Aorta (tissue), 5 donors: ENCODE results near the gene MIEF1. TPM values are rescaled to one million over a fixed set of nuclear protein-coding genes. Genes with fewer than 3 reads are reported as not detected.

Experiments
- ATAC-seq: fragments of 200-7000 bp; cut with Tn5 transposase; one replicate; pipeline ENCODE4 v1.9.1; 2022; ENCODE audit warnings: moderate library complexity; ENCODE audit not compliant: low FRiP score
- DNase-seq, 2 donors: peaks; one replicate each; pipeline ENCODE4 v3.0.0-alpha.2; 2020
- H3K27ac ChIP-seq, 2 donors: one replicate each; pipeline ENCODE4 v1.5.1; 2013; ENCODE audit warnings: low read length in 2 of 2, mild to moderate bottlenecking in 2 of 2, moderate library complexity in 2 of 2, control low read depth in 1 of 2, inconsistent platforms in 1 of 2, low read depth in 1 of 2
- H3K27me3 ChIP-seq, 2 donors: one replicate each; pipeline ENCODE4 v1.6.1; 2013; ENCODE audit warnings: control low read depth in 1 of 2, low read length in 1 of 2, mild to moderate bottlenecking in 1 of 2, moderate library complexity in 1 of 2; ENCODE audit not compliant: insufficient read depth in 2 of 2, control insufficient read depth in 1 of 2
- H3K36me3 ChIP-seq, 2 donors: one replicate each; pipeline ENCODE4 v1.6.1; 2013; ENCODE audit warnings: control low read depth in 1 of 2, low read length in 1 of 2, mild to moderate bottlenecking in 1 of 2; ENCODE audit not compliant: insufficient read depth in 2 of 2, control insufficient read depth in 1 of 2
- H3K4me1 ChIP-seq, 2 donors: one replicate each; pipeline ENCODE4 v1.6.1; 2013; ENCODE audit warnings: low read length in 2 of 2, control low read depth in 1 of 2, mild to moderate bottlenecking in 1 of 2, moderate library complexity in 1 of 2; ENCODE audit not compliant: insufficient read depth in 2 of 2, control insufficient read depth in 1 of 2
- H3K4me3 ChIP-seq, 2 donors: one replicate each; pipeline ENCODE4 v1.5.1; 2013; ENCODE audit warnings: low read length in 2 of 2, control low read depth in 1 of 2, mild to moderate bottlenecking in 1 of 2
- H3K9me3 ChIP-seq: one replicate; pipeline ENCODE4 v1.6.1; 2013; ENCODE audit warnings: mild to moderate bottlenecking, low read length; ENCODE audit not compliant: control insufficient read depth
- WGBS, 2 donors: extraction: QIAGEN DNeasy Blood & Tissue Kit; methylation state at CpG; one replicate each; pipeline ENCODE4 v1.1.7; 2013; 5-methylcytosine and 5-hydroxymethylcytosine counted together
- intact Hi-C, 2 donors: fragments of 100-400 bp; cut with DNase I; formaldehyde crosslinking; loops; one replicate each; pipeline versions ENCODE4 v1.14.2 to v1.15.0; 2022
- long read RNA-seq, 2 donors: library from polyadenylated mRNA; unstranded; transcript quantifications; one replicate each; pipeline ENCODE4 v2.0.0, GENCODE V29; 2020 to 2021
- polyA plus RNA-seq, 2 donors: library from polyadenylated mRNA; stranded (reverse); fragments of 200-250 nt; gene quantifications; one replicate each; pipeline ENCODE4 v1.2.3, GENCODE V29; 2013
- total RNA-seq, 2 donors: library from RNA; stranded (reverse); fragmentation: NEBNext Ultra II Directional; extraction: Animal tissue kit (Norgen Biotek cat#: 25700); gene quantifications; one replicate each; pipeline ENCODE4 v1.2.1, GENCODE V29; 2021
- donor health status: healthy with polysubstance abuse.
- donor health status: Bipolar disorder and iron deficiency.
- donor health status: DM: no; HTN: no; CAD: no.
- donor health status: DM: no; HTN: no; CAD: no.
- donor health status: DM: yes; HTN: yes; CAD: no.

The MIEF1 gene
- total RNA-seq (10 to 100 TPM; 15.5 to 20.1 TPM), polyA plus RNA-seq (1 to 10 TPM; 8.0 to 8.3 TPM)
- long read RNA-seq, donor 1, full-length matches to known transcripts: 15 of 36 reads
- long read RNA-seq, donor 1, partial matches to known transcripts: 3 of 36 reads
- long read RNA-seq, donor 1, other reads (novel, unspliced or antisense): 18 of 36 reads
- long read RNA-seq, donor 2, full-length matches to known transcripts: 4 of 12 reads
- long read RNA-seq, donor 2, partial matches to known transcripts: 1 of 12 reads
- long read RNA-seq, donor 2, other reads (novel, unspliced or antisense): 7 of 12 reads

DNA sequence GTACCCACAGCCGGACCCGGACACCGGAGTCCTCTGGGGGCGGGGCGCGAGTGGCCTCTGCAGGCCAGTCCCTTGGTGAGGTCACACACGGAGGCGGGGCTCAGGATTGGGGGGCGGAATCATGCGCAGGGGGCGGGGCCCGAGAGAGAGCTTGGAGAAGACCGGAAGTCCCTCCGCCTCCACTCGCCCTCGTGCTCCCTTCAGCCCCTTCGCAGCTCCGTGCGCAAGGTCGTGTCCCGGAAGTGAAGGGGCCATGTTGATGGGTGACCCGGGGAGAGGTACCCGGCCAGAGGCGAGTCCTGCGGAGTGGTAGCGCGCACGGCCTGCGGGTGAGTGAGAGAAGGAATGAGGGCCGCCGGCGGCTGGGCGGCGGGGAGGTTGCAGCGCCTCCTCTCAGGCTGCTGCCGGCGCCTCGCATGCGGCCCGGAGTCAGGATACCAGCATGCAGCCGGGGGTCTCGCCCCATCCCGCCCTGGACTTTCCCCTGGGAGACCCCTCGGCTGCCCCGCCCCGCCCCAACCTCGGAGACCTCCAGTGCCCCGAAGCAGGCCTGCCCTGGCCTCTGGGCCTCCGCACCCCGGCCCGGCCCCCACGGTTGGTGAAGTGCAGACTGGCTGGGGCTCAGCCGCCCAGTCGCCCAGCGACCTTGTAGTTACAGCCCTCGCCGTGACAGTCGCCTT is at the start of gene MIEF1:
Gene MIEF1, plus strand, starts transcription at position 182 of the 680 bp plus-strand sequence. CDS start 9,005 bp downstream, outside the sequence.
- intact Hi-C loops: loop anchor here in 1 of 2 donors (2.0 to 5.0 kb wide), 2 partner anchors 19 to 105 kb away; partner anchors contain the start of genes ATF4 and TAB1
- ATAC-seq (peak; percentile 98), DNase-seq (peak; percentile 99 to 100)
- Histone ChIP-seq H3K27ac (peak within 1 kb of the TSS in 1 of 2 donors; percentile 34), H3K36me3 (peaks cover 0 to 1% of the 10 kb centered on the region in 2 donors), H3K4me1 (peaks cover 2 to 11% of the 10 kb centered on the region in 2 donors), H3K4me3 (peak within 1 kb of the TSS; percentile 86 to 96), H3K27me3 (no peaks in the 10 kb centered on the region), H3K9me3 (no peaks in the 10 kb centered on the region)
- 0% methylated on average over 39 to 58 of the region's 58 CpGs for WGBS, 2 donors

DNA sequence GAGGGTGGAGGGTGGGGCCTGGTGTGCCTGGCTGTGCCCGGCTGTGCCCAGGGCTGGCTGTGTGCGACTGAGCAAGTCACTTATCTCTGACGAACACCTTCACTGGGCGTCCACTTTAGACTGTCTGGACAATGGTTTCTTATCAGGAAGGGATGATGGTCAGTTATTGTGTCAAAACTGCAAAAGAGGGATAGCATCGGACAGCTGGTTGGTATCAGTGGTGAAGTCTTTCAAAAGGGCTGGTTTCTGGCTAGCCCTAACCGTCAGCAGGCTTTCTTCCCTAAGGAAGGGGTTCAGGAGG is 49.4 kb upstream of the MIEF1 start:
- Histone ChIP-seq H3K36me3 (no peaks in the 10 kb centered on the region), H3K4me1 (no peaks in the 10 kb centered on the region), H3K4me3 (no peak overlapping the region), H3K9me3 (no peaks in the 10 kb centered on the region), H3K27me3 (no peaks in the 10 kb centered on the region), H3K27ac (no peak overlapping the region)
- no peak for DNase-seq
- ATAC-seq: no peak
- intact Hi-C loops: no loop called here
- 79 to 81% methylated on average over 6 of the region's 6 CpGs for WGBS, 2 donors

DNA sequence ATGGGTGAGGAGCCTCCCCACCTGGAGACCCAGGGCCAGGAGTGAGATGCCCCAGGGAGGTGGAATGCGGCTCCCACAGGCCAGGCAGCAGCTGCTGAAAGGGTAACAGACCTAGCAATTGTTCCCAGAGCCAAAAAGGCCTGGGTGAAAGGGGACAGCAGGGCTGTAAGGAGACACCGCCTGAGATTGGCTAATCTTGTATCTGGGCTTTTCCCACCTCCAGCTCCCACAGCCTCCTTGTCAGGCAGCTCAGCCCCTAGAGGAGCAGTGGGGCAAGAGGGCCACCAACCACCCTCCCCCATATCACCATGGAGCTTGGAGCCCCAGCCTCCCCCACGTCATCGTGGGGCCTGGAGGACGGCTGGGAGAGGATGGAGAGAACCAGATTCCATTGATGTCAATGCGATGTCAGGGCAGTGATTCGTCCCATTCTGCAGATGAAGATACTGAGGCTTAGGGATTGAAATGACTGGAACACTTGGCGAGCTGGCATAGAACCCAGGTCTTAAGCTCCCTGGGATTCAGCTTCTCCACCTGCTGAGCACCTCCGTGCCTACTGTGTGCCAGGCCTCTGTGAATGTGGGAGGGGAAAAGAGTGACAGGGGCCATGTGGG is 48.2 kb upstream of the MIEF1 start:
- 79 to 82% methylated on average over 9 of the region's 9 CpGs for WGBS, 2 donors
- no peaks in the 10 kb centered on the region for H3K9me3 ChIP-seq
- H3K27me3 ChIP-seq: no peaks in the 10 kb centered on the region
- no peak for DNase-seq
- H3K4me1 ChIP-seq: no peaks in the 10 kb centered on the region
- intact Hi-C loops: no loop called here
- no peak overlapping the region for H3K4me3 ChIP-seq
- no peak overlapping the region for H3K27ac ChIP-seq
- no peaks in the 10 kb centered on the region for H3K36me3 ChIP-seq
- no peak for ATAC-seq

DNA sequence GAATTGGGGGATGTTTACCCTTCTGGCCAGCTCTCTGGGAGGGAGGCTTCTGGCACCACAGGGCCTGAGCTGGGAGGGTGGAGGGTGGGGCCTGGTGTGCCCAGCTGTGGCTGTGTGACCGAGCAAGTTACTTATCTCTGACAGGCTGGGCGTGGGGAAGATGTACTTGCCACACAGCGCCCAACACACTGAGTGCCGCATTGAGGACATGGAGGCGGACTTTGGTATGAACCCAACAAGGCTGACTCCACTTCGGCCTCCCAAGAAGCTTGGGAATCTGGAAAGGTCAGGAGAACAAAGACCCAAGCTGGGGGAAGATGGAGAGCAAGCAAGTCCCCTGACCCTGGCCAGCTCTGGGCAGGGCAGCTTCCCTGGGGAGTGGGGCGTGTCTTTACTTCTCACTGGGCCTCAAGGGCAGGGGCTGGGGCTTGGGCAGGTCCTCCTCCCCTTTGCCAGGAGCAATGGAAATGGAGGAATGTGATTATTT is 47.7 kb upstream of the MIEF1 start:
- H3K9me3 ChIP-seq: no peaks in the 10 kb centered on the region
- WGBS, 2 donors: 75 to 79% methylated on average over 7 of the region's 7 CpGs
- H3K4me1 ChIP-seq: no peaks in the 10 kb centered on the region
- H3K4me3 ChIP-seq: no peak overlapping the region
- no peak overlapping the region for H3K27ac ChIP-seq
- ATAC-seq (peak; percentile 33), DNase-seq (peak in 1 of 2 donors; percentile 59)
- intact Hi-C loops: no loop called here
- no peaks in the 10 kb centered on the region for H3K36me3 ChIP-seq
- H3K27me3 ChIP-seq: no peaks in the 10 kb centered on the region

DNA sequence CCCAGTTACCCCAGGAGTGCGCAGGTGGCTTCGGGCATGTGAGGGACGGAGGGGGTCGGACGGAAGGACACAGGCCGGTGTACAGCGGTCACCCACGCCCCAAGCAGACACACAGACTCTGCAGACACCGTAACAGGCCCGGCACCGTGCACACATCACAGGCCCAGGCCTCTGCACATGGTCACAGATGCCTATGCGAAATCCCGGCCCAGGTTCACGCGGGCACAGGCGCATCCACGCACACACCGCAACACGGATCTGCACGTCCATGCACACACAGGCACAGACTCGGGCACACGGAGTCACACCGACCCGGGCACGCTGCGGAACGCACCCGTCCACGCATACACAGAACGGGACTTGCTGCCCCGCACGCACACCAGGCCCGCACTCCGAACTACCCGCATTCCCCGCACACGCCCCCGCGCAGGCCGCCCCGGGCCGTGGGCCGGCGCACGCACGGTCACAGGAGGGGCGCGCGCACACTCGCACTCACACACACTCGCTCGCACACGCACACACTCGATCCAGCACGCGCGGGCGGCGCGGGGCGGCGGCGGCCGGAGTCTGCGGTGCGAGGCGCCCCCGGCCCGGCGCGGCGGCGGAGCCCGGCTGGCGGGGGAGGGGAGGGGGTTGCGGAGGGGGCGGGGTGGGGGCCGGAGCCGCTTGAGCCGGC is 45.4 kb upstream of the MIEF1 start, which contains the start of gene MGAT3:
Gene MGAT3, plus strand, starts transcription at position 491 of the 676 bp plus-strand sequence. CDS start 30,336 bp downstream, outside the sequence.
- 25 to 33% methylated on average over 55 to 80 of the region's 80 CpGs for whole genome bisulfite sequencing, 2 donors
- ATAC-seq (no peak), DNase-seq (peak in 1 of 2 donors; percentile 72)
- Histone ChIP-seq H3K4me3 (peak within 1 kb of the TSS; percentile 0 to 28), H3K9me3 (no peaks in the 10 kb centered on the region), H3K4me1 (no peaks in the 10 kb centered on the region), H3K27me3 (no peaks in the 10 kb centered on the region), H3K27ac (no peak within 1 kb of the TSS), H3K36me3 (no peaks in the 10 kb centered on the region)
- intact Hi-C loops: no loop called here

DNA sequence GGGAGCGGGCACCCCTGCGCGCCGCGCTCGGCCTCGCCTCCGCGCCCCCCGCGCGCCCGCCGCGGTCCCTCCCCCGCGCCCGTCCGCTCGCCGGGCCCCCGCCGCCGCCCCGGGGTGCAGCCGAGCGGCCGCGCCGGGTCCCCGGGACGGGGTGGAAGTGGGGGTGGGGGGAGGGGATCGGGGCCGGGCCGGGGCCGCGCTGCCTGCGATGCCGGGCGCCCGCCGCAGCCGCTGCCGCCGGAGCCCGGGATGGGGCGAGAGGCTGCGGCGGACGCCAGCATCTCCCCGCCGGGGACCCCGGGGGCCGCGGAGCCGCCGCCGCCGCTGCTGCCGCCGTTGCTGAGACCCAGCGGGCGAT is 44.9 kb upstream of the MIEF1 start:
- H3K4me3 ChIP-seq: peak overlapping the region; percentile 0 to 28
- no peak for ATAC-seq
- no peaks in the 10 kb centered on the region for H3K9me3 ChIP-seq
- H3K27me3 ChIP-seq: no peaks in the 10 kb centered on the region
- WGBS, 2 donors: 0 to 1% methylated on average over 20 to 63 of the region's 63 CpGs
- no peak for DNase-seq
- H3K4me1 ChIP-seq: no peaks in the 10 kb centered on the region
- intact Hi-C loops: no loop called here
- H3K27ac ChIP-seq: no peak overlapping the region
- H3K36me3 ChIP-seq: no peaks in the 10 kb centered on the region

DNA sequence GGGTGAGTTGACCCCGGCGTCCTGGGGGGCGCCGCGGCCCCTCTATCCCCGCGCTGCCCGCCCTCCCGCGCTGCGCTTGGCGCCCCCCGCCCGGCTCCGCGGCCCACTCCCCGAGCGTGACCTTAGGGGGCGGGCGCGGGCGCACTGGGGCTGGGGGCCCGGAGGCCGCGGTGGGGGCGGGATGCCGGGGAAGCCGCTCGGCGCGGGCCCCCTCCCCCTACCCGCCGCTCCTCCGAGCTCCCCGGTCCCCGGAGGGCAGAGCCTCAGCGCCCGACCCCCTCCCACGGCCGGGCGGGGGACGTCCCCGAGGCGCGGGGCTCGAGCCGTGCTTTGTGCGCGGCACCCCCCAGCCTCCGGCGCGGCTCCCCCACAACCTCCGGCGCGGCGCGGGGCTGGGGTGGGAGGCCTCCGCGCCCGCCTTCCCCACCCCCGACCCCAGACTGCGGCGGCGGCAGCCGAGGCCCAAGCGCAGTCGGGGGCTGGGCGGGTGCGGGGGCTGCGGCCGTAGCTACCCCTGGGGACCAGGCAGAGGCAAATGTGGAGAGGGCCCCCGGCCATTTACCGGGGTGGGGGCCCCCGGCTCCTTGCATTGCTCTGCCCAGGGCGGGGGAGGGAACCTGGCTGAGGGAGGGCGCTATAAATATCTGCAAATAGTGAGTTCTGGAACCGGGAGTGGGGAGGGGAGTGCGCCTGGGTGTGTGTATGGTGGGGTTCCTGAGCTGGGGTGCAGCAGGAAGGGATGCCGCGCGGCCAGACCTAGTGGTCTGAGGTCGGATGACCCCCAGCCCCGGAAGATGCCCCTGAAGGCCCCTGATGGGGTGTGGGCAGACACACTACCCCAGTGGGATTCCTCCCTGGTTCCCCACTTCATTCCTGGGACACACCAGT is 44.3 kb upstream of the MIEF1 start:
- Histone ChIP-seq H3K36me3 (no peaks in the 10 kb centered on the region), H3K4me3 (peak overlapping the region; percentile 0 to 28), H3K27ac (no peak overlapping the region), H3K4me1 (no peaks in the 10 kb centered on the region), H3K9me3 (no peaks in the 10 kb centered on the region), H3K27me3 (no peaks in the 10 kb centered on the region)
- no peak for ATAC-seq
- WGBS, 2 donors: 2% methylated on average over 34 to 83 of the region's 83 CpGs
- intact Hi-C loops: no loop called here
- DNase-seq: peak in 1 of 2 donors; percentile 65
